Endothelial cell of umbilical vein (primary cell): ENCODE results near the gene DLEC1. TPM values are rescaled to one million over a fixed set of nuclear protein-coding genes. Genes with fewer than 3 reads are reported as not detected.

Source experiments
- BruUV-seq: library from RNA; stranded (reverse); fragments of 400-500 nt; replicated peaks from 2 replicates; lab custom pipeline; 2021; lab: Mats Ljungman, UMichigan
- CTCF ChIA-PET: fragments of 300-600, 350-600 bp; sonication (Branson Sonifier 250); formaldehyde crosslinking; loops from one replicate; lab custom pipeline; 2021; ENCODE audit warnings: antibody characterized with exemption, inconsistent platforms; lab: Charles Lee
- POLR2A ChIA-PET: fragments of 300-600, 350-600 bp; sonication (Branson Sonifier 250); formaldehyde crosslinking; loops from one replicate; lab custom pipeline; 2021; ENCODE audit warnings: antibody characterized with exemption, inconsistent platforms; lab: Charles Lee
- DNase-seq: peaks from one replicate; pipeline ENCODE4 v3.0.0-alpha.2; 2011; ENCODE audit warnings: low read depth, low spot score
- FAIRE-seq: peaks from 2 replicates; lab custom pipeline; 2011; peaks lifted over from hg19 to GRCh38; lab: Jason Lieb, UNC
- H2AFZ ChIP-seq: 2 replicates; pipeline ENCODE4 v1.6.0; 2012; ENCODE audit warnings: low read depth, low read length, control low read depth, inconsistent platforms
- H3K27ac ChIP-seq: 2 replicates; pipeline ENCODE4 v1.5.1; 2011; ENCODE audit warnings: low read depth, mild to moderate bottlenecking, control low read depth, low read length, moderate library complexity; ENCODE audit not compliant: insufficient read depth
- H3K27me3 ChIP-seq, 2 experiments: 2 replicates each; pipeline versions ENCODE4 v1.6.0 to v1.6.1; 2011; ENCODE audit warnings: low read length in 2 of 2, mixed read lengths in 1 of 2; ENCODE audit not compliant: control insufficient read depth in 2 of 2, insufficient read depth in 2 of 2
- H3K36me3 ChIP-seq, 2 experiments: 2 replicates in 1 of 2; 3 replicates in 1 of 2; pipeline ENCODE4 v1.5.1; 2011; ENCODE audit warnings: low read length in 2 of 2, mild to moderate bottlenecking in 1 of 2, moderate library complexity in 1 of 2; ENCODE audit not compliant: control insufficient read depth in 2 of 2, insufficient read depth in 2 of 2; ENCODE audit errors: extremely low read depth in 1 of 2
- H3K4me1 ChIP-seq: 3 replicates; pipeline ENCODE4 v1.5.1; 2011; ENCODE audit warnings: mild to moderate bottlenecking, low read length; ENCODE audit not compliant: control insufficient read depth, insufficient read depth; ENCODE audit errors: extremely low read depth
- H3K4me2 ChIP-seq: 2 replicates; pipeline ENCODE4 v1.6.1; 2011; ENCODE audit warnings: low read length, control low read depth, mixed read lengths; ENCODE audit not compliant: insufficient read depth
- H3K4me3 ChIP-seq, 3 experiments: fragments of 200-600 bp in 1 of 3; sonication (generic), shearing (Covaris generic) in 1 of 3; replicated peaks in 1 of 3; 2 replicates each; pipeline ENCODE4 v1.5.1; 2011 to 2016; ENCODE audit warnings: control low read depth in 3 of 3, low read length in 3 of 3, mild to moderate bottlenecking in 2 of 3, inconsistent platforms in 1 of 3, low read depth in 1 of 3, moderate library complexity in 1 of 3; ENCODE audit not compliant: insufficient read depth in 1 of 3
- H3K79me2 ChIP-seq: 2 replicates; pipeline ENCODE4 v1.6.0; 2012; ENCODE audit warnings: low read length, inconsistent platforms; ENCODE audit not compliant: control insufficient read depth, insufficient read depth
- H3K9ac ChIP-seq: replicated peaks from 2 replicates; pipeline ENCODE3; 2011; ENCODE audit warnings: low read length, control low read depth; ENCODE audit not compliant: insufficient read depth; ENCODE audit errors: extremely low read depth
- H3K9me1 ChIP-seq: replicated peaks from 3 replicates; pipeline ENCODE4 v1.6.0; 2011; ENCODE audit warnings: mild to moderate bottlenecking, low read length; ENCODE audit not compliant: control insufficient read depth, insufficient read depth; ENCODE audit errors: extremely low read depth
- H3K9me3 ChIP-seq: replicated peaks from 2 replicates; pipeline ENCODE4 v1.5.1; 2012; ENCODE audit warnings: low read length, inconsistent platforms; ENCODE audit not compliant: control insufficient read depth, insufficient read depth
- H4K20me1 ChIP-seq: replicated peaks from 2 replicates; pipeline ENCODE3; 2011; ENCODE audit warnings: mild to moderate bottlenecking, low read length; ENCODE audit not compliant: control insufficient read depth, insufficient read depth; ENCODE audit errors: extremely low read depth
- CTCF ChIP-seq, 2 donors: IDR thresholded peaks; 1 replicate in 1 of 2; 2 replicates in 1 of 2; pipeline ENCODE4 v1.5.1; 2011; ENCODE audit warnings: low read length in 2 of 2, mild to moderate bottlenecking in 2 of 2, moderate library complexity in 2 of 2, control low read depth in 1 of 2, inconsistent platforms in 1 of 2, low read depth in 1 of 2; ENCODE audit not compliant: insufficient read depth in 1 of 2; ENCODE audit errors: extremely low read depth in 1 of 2
- EZH2 ChIP-seq: IDR thresholded peaks from 2 replicates; pipeline ENCODE4 v1.6.1; 2012; ENCODE audit warnings: borderline replicate concordance, low read depth, mild to moderate bottlenecking, moderate library complexity, low read length, inconsistent platforms; ENCODE audit not compliant: severe bottlenecking
- FOS ChIP-seq: IDR thresholded peaks from 2 replicates; pipeline ENCODE4 v1.6.1; 2011; ENCODE audit warnings: mild to moderate bottlenecking, low read length, moderate library complexity, borderline replicate concordance; ENCODE audit not compliant: insufficient read depth
- GATA2 ChIP-seq: IDR thresholded peaks from 2 replicates; pipeline ENCODE4 v1.7.0; 2011; ENCODE audit warnings: low read depth, mild to moderate bottlenecking, moderate library complexity, mixed read lengths, low read length; ENCODE audit not compliant: insufficient read length, insufficient read depth
- JUN ChIP-seq: IDR thresholded peaks from 2 replicates; pipeline ENCODE4 v1.6.1; 2011; ENCODE audit warnings: borderline replicate concordance, low read depth; ENCODE audit not compliant: insufficient read length, insufficient read depth
- MYC ChIP-seq: IDR thresholded peaks from one replicate; pipeline ENCODE4 v1.6.1; 2011; ENCODE audit warnings: mild to moderate bottlenecking, low read depth, low read length
- POLR2A ChIP-seq: IDR thresholded peaks from 2 replicates; pipeline ENCODE4 v1.6.1; 2012; ENCODE audit warnings: low read depth, mild to moderate bottlenecking, control low read depth, low read length
- POLR2AphosphoS5 ChIP-seq: IDR thresholded peaks from 2 replicates; pipeline ENCODE4 v1.6.1; 2012; ENCODE audit warnings: low read depth, mild to moderate bottlenecking, control low read depth, low read length, moderate library complexity; ENCODE audit not compliant: insufficient read depth
- dilution Hi-C: fragments of 300-500 bp; cut with MboI; formaldehyde crosslinking; loops from one replicate; pipeline ENCODE4 v1.15.0; 2019; ENCODE audit warnings: low sequenced_read_pairs; ENCODE audit not compliant: extremely low pct_ligation_motif_present
- intact Hi-C: fragments of 100-400 bp; cut with micrococcal nuclease; formaldehyde crosslinking; loops from one replicate; pipeline ENCODE4 v1.10.0; 2022
- polyA plus RNA-seq, 4 experiments: library from polyadenylated mRNA; depleted of rRNA in 3 of 4; stranded (reverse) in 3 of 4; unstranded in 1 of 4; fragments of >200 nt; gene quantifications; 2 replicates each; pipeline versions ENCODE4 v1.2.1 to v1.2.3, GENCODE V29; 2011 to 2012; ENCODE audit warnings: missing spikeins in 1 of 4
- total RNA-seq: library from RNA; stranded (reverse); gene quantifications from 2 replicates; pipeline ENCODE4 v1.2.3, GENCODE V29; 2021
- TF ChIP-seq, protein P1 (sequence below): IDR thresholded peaks from 2 replicates; pipeline ENCODE4 v1.6.1; 2011; ENCODE audit not compliant: insufficient read depth, insufficient read length

DLEC1 gene
- total and polyA plus RNA-seq, 2 donors (not counting 3 experiments of a cell fraction or from before 2014, with no cell fraction given) = not detected

DNA sequence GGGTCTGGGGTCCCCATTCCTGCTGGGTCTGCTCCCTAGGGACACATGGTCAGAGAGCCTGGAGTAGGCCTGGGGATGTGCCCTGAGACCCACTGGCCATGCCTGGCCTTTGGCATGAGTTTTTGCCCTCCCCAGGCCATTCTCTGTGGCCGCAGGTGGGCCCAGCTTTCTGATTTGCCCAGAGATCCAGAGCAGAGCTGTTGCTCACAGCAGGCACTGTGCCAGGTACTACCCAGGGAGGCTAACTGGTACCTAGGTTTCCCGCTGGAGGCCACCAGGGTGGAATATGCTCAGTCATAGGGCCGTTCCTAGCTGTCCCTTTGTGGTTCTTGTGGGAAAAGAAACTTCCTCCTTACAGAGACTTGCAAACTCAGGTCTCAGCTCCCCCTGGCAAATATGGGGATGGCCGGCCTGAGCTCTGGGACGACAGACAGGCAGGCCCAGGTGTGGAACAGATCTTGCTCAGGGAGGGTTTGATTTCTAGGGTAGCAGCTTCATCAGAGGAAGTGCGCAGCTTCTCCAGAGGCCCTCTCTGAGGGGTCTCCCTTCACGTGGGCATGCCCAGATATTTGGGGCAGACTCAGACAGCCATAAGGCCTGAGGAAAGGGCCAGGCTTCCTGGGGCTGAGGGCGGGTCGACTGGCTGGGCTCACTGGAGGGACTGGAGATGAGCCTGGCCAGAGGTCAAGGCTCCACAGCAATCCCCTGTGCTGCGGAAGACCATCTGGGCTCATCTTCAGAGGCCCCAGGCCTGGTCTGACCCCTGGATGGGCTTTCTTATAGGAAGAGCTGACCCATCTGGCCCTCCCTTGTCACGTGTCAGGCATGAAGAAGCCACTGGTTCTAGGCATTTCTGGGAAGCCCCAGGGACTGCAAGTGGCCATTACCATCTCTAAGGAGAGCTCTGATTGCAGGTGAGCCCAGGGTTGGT, 69.9 kb downstream of the DLEC1 start:
- Histone ChIP-seq H2AFZ (no peak overlapping the region), H3K4me3 (no peak overlapping the region), H3K9me1 (no peaks in the 10 kb centered on the region), H3K9me3 (no peaks in the 10 kb centered on the region), H3K4me1 (no peaks in the 10 kb centered on the region), H3K79me2 (no peaks in the 10 kb centered on the region), H3K36me3 (no peaks in the 10 kb centered on the region), H3K9ac (no peak overlapping the region), H3K27ac (no peak overlapping the region), H4K20me1 (no peaks in the 10 kb centered on the region), H3K27me3 (peaks cover 2 to 3% of the 10 kb centered on the region in 2 experiments), H3K4me2 (no peak overlapping the region)
- dilution Hi-C loops = no loop called here
- FAIRE-seq = no peak
- intact Hi-C loops = no loop called here
- ChIA-PET POLR2A (no interaction called here), CTCF (interaction anchor here (0.8 kb wide), 1 partner anchor 388 kb away, joined by 3 read pairs; the partner anchor contains the start of gene EXOG)
- no peak for DNase-seq
- TF ChIP-seq JUN (no peak), FOS (no peak), EZH2 (no peak), GATA2 (no peak), POLR2AphosphoS5 (no peak), POLR2A (no peak), MYC (no peak), CTCF (IDR thresholded peaks at IDR 0.05; ENCODE audit: extremely low read depth in 1 of 2, insufficient read depth in 1 of 2, low read depth in 1 of 2, low read length in 2 of 2) (no peak)
- TF ChIP-seq, protein P1, sequence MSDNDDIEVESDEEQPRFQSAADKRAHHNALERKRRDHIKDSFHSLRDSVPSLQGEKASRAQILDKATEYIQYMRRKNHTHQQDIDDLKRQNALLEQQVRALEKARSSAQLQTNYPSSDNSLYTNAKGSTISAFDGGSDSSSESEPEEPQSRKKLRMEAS = no peak
- no TSS peak for BruUV-seq
